Thyroid gland (tissue), 4 donors: ENCODE results near the gene AP2S1. TPM values are rescaled to one million over a fixed set of nuclear protein-coding genes. Genes with fewer than 3 reads are reported as not detected.
"Not testable (repeated sequence)": the region's sequence is repeated elsewhere in the genome, so short reads cannot be mapped to it uniquely, and the experiment has no call there.

Source experiments
- DNase-seq, 2 donors: peaks; one replicate each; pipeline ENCODE4 v3.0.0-alpha.2; 2019
- H3K27ac ChIP-seq, 3 donors: fragments of 200-600 bp; sonication (generic); 1 replicate in 2 of 3; 2 replicates in 1 of 3; pipeline ENCODE4 v1.5.1; 2016 to 2019; ENCODE audit warnings: mild to moderate bottlenecking in 1 of 3, moderate library complexity in 1 of 3
- H3K27me3 ChIP-seq: fragments of 200-600 bp; sonication (generic); one replicate; pipeline ENCODE4 v1.5.1; 2019
- H3K36me3 ChIP-seq, 2 donors: fragments of 200-600 bp; sonication (generic); one replicate each; pipeline ENCODE4 v1.5.1; 2016 to 2019
- H3K4me1 ChIP-seq, 2 donors: fragments of 200-600 bp; sonication (generic); one replicate each; pipeline ENCODE4 v1.5.1; 2017 to 2019
- H3K4me3 ChIP-seq, 3 donors: fragments of 200-600 bp; sonication (generic); replicated peaks in 1 of 3; 1 replicate in 2 of 3; 2 replicates in 1 of 3; pipeline ENCODE4 v1.5.1; 2016; ENCODE audit warnings: mild to moderate bottlenecking in 1 of 3
- H3K9me3 ChIP-seq: fragments of 200-600 bp; sonication (generic); one replicate; pipeline ENCODE4 v1.5.1; 2017
- CTCF ChIP-seq, 6 experiments: fragments of 200-600 bp in 3 of 6; fragments of 450-650 bp in 3 of 6; sonication (generic) in 3 of 6; IDR thresholded peaks; one replicate each; pipeline ENCODE4 v1.5.1; 2016 to 2019; ENCODE audit warnings: antibody characterized with exemption in 6 of 6, mild to moderate bottlenecking in 2 of 6, inconsistent platforms in 1 of 6, moderate library complexity in 1 of 6
- POLR2A ChIP-seq, 2 donors: fragments of 450-650 bp; IDR thresholded peaks; one replicate each; pipeline ENCODE4 v1.6.1; 2017; ENCODE audit warnings: antibody characterized with exemption in 2 of 2, mild to moderate bottlenecking in 2 of 2, moderate library complexity in 1 of 2
- WGBS, 2 donors: methylation state at CpG; one replicate each; pipeline ENCODE4 v1.1.5; 2017; 5-methylcytosine and 5-hydroxymethylcytosine counted together
- intact Hi-C: fragments of 100-400 bp; cut with DNase I; formaldehyde crosslinking; loops from one replicate; pipeline ENCODE4 v1.15.1; 2023
- total RNA-seq, 4 donors: library from RNA; depleted of rRNA; stranded (reverse); fragments of >200 nt; gene quantifications; one replicate each; pipeline ENCODE4 v1.2.3, GENCODE V29; 2016

Gene AP2S1
- total RNA-seq, 4 donors from 2014 or later: 29.8 to 98.4 (median 64.1) TPM

GRCh38 chr19:46885411-46885810 is 34.8 kb upstream of the AP2S1 start:
- Histone ChIP-seq H3K27ac (no peak overlapping the region), H3K9me3 (no peaks in the 10 kb centered on the region), H3K27me3 (no peaks in the 10 kb centered on the region), H3K4me1 (peaks cover 2% of the 10 kb centered on the region in 2 donors), H3K4me3 (no peak overlapping the region), H3K36me3 (no peaks in the 10 kb centered on the region)
- no peak for DNase-seq
- TF ChIP-seq POLR2A (IDR thresholded peaks at IDR 0.05) (no peak), CTCF (IDR thresholded peaks at IDR 0.05) (no peak)
- intact Hi-C loops: no loop called here
- WGBS, 2 donors: 85 to 89% methylated on average over 2 of the region's 2 CpGs

GRCh38 chr19:46882751-46883150 is 32.1 kb upstream of the AP2S1 start:
- H3K27me3 ChIP-seq, H3K4me3 ChIP-seq, H3K4me1 ChIP-seq, intact Hi-C loops, DNase-seq, H3K36me3 ChIP-seq, H3K9me3 ChIP-seq, H3K27ac ChIP-seq: not testable (repeated sequence)
- 59 to 65% methylated on average over 4 of the region's 4 CpGs for WGBS, 2 donors

GRCh38 chr19:46882034-46882433 is 31.4 kb upstream of the AP2S1 start:
- 98% methylated on average over 4 of the region's 4 CpGs for WGBS, 2 donors
- TF ChIP-seq POLR2A (IDR thresholded peaks at IDR 0.05): no peak
- TF ChIP-seq CTCF (IDR thresholded peaks at IDR 0.05): no peak
- Histone ChIP-seq H3K36me3 (no peaks in the 10 kb centered on the region), H3K4me3 (no peak overlapping the region), H3K27ac (no peak overlapping the region), H3K27me3 (no peaks in the 10 kb centered on the region), H3K9me3 (no peaks in the 10 kb centered on the region), H3K4me1 (no peaks in the 10 kb centered on the region)
- intact Hi-C loops: no loop called here
- no peak for DNase-seq

- Histone ChIP-seq H3K9me3 (no peaks in the 10 kb centered on the region), H3K27ac (no peak overlapping the region), H3K4me3 (no peak overlapping the region), H3K36me3 (no peaks in the 10 kb centered on the region), H3K4me1 (no peaks in the 10 kb centered on the region), H3K27me3 (no peaks in the 10 kb centered on the region)
- TF ChIP-seq POLR2A (IDR thresholded peaks at IDR 0.05) (no peak), CTCF (IDR thresholded peaks at IDR 0.05) (no peak)
- WGBS, 2 donors: 96 to 98% methylated on average over 4 of the region's 4 CpGs
- no peak for DNase-seq
- intact Hi-C loops: no loop called here
These were observed 30.4 kb upstream of the AP2S1 start for GRCh38 chr19:46881092-46881491.

GRCh38 chr19:46880431-46880830 is 29.8 kb upstream of the AP2S1 start:
- no peaks in the 10 kb centered on the region for H3K4me1 ChIP-seq
- no peaks in the 10 kb centered on the region for H3K9me3 ChIP-seq
- TF ChIP-seq CTCF (IDR thresholded peaks at IDR 0.05): no peak
- TF ChIP-seq POLR2A (IDR thresholded peaks at IDR 0.05): no peak
- H3K27me3 ChIP-seq: no peaks in the 10 kb centered on the region
- no peaks in the 10 kb centered on the region for H3K36me3 ChIP-seq
- H3K4me3 ChIP-seq: no peak overlapping the region
- intact Hi-C loops: no loop called here
- H3K27ac ChIP-seq: no peak overlapping the region
- WGBS, 2 donors: 93 to 94% methylated on average over 1 of the region's 1 CpG
- no peak for DNase-seq
